ENCODE data around the gene PNN.

DNA sequence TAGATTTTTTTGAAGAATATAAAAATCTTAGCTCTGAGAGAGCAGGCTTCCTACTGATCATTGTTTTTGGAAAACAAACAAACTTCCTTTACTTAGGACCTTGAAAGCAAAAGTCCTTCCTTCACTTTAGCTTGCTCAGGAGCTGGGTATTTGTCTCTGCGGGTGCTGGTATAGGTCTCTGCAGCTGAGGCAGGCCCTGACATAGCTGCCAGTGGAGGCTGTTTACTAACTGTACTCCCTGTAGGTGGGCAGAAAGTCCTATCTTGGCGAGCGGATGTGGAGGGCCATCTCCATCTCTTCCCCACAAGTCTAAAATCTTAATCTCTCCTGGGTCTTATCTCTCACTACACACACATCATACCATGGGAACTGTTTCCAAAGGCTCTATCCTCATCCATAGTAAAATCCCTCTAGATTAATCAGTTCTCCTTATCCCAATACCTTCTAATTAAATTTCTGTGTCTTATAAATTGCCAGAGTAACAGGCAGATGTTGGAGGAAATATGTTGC, 54.6 kb downstream of the PNN start:
- TF ChIP-seq EZH2 (IDR thresholded peaks at IDR 0.05; ENCODE audit: insufficient read depth, poor library complexity, severe bottlenecking) (no peak), EZH2phosphoT487 (IDR thresholded peaks at IDR 0.05; ENCODE audit: insufficient read depth, low read depth) (no peak)

Measured in GM23248 (cell line).